Fibroblast of the aortic adventitia (primary cell): ENCODE data around the gene SLITRK4. TPM values are rescaled to one million over a fixed set of nuclear protein-coding genes. Genes with fewer than 3 reads are reported as not detected.

Experiments
- DNase-seq: peaks from one replicate; pipeline ENCODE4 v3.0.0-alpha.2; 2010; ENCODE audit warnings: low read depth
- H3K4me3 ChIP-seq: 2 replicates; pipeline ENCODE4 v1.5.1; 2011; ENCODE audit warnings: low read depth, mild to moderate bottlenecking, control low read depth, low read length, moderate library complexity
- CTCF ChIP-seq: IDR thresholded peaks from 2 replicates; pipeline ENCODE4 v1.5.1; 2011; ENCODE audit warnings: mild to moderate bottlenecking, low read length, control low read depth, inconsistent platforms; ENCODE audit not compliant: insufficient read depth
- total RNA-seq: library from RNA; depleted of rRNA; stranded (reverse); fragments of >200 nt; gene quantifications from 2 replicates; pipeline ENCODE4 v1.2.3, GENCODE V29; 2012; ENCODE audit warnings: low replicate concordance

Gene SLITRK4
- total RNA-seq = 0.99 and 8.3 TPM in 2 replicates

GRCh38 chrX:143635915-143636314 lies at the start of gene SLITRK4:
Gene SLITRK4 (minus strand): TSS chrX:143636101. CDS start chrX:143631108, 4,993 bp downstream.
- no peak for TF ChIP-seq CTCF
- DNase-seq = no peak
- H3K4me3 ChIP-seq = no peak within 1 kb of the TSS

- no peak overlapping the region for H3K4me3 ChIP-seq
- no peak for DNase-seq
- no peak for TF ChIP-seq CTCF
Measured at GRCh38 chrX:143683486-143683885, 47.6 kb upstream of the SLITRK4 start.

- no peak for DNase-seq
- no peak for TF ChIP-seq CTCF
- H3K4me3 ChIP-seq = no peak overlapping the region
Measured at GRCh38 chrX:143674926-143675325, 39.0 kb upstream of the SLITRK4 start.

- H3K4me3 ChIP-seq = no peak overlapping the region
- no peak for DNase-seq
- TF ChIP-seq CTCF = no peak
Measured at GRCh38 chrX:143669395-143669794, 33.5 kb upstream of the SLITRK4 start.

- DNase-seq = peak; percentile 23
- TF ChIP-seq CTCF = peak; percentile 59
- H3K4me3 ChIP-seq = no peak overlapping the region
Measured at GRCh38 chrX:143664302-143664701, 28.4 kb upstream of the SLITRK4 start.

- no peak overlapping the region for H3K4me3 ChIP-seq
- TF ChIP-seq CTCF = no peak
- DNase-seq = no peak
Measured at GRCh38 chrX:143663755-143664154, 27.9 kb upstream of the SLITRK4 start.

GRCh38 chrX:143661286-143661685 lies 25.4 kb upstream of the SLITRK4 start:
- no peak for DNase-seq
- no peak overlapping the region for H3K4me3 ChIP-seq
- TF ChIP-seq CTCF = no peak
